Measurements from ENCODE around the gene SPATA17.

The SPATA17 gene

GRCh38 chr1:217668351-217668940 is 37.3 kb downstream of the SPATA17 start:
- no peak overlapping the region for H3K9ac ChIP-seq (ENCODE audit: low read length)
- no peaks in the 10 kb centered on the region for H4K20me1 ChIP-seq (ENCODE audit: low read depth, low read length)
- H3K4me2 ChIP-seq (ENCODE audit: low read depth, low read length, poor library complexity, severe bottlenecking): no peak overlapping the region
- H3K27me3 ChIP-seq (ENCODE audit: low read length): no peaks in the 10 kb centered on the region
- H3K79me2 ChIP-seq (ENCODE audit: insufficient read depth, low read length): no peaks in the 10 kb centered on the region
- H3K9me2 ChIP-seq (replicated peaks; ENCODE audit: insufficient read depth, low read length): no peaks in the 10 kb centered on the region
- no peak overlapping the region for H3K4me3 ChIP-seq (ENCODE audit: insufficient read depth, low read length, poor library complexity, severe bottlenecking)
- no peak for TF ChIP-seq CTCF (IDR thresholded peaks at IDR 0.05; ENCODE audit: insufficient read depth, low read length, poor library complexity, severe bottlenecking)
- no peak for TF ChIP-seq EZH2phosphoT487 (conservative IDR thresholded peaks at IDR 0.05; ENCODE audit: low read length)
- H3F3A ChIP-seq (ENCODE audit: insufficient read depth): no peaks in the 10 kb centered on the region
- H3K27ac ChIP-seq (ENCODE audit: low read depth, low read length): no peak overlapping the region
- no peaks in the 10 kb centered on the region for H3K36me3 ChIP-seq (ENCODE audit: low read length)
- no peaks in the 10 kb centered on the region for H3K9me3 ChIP-seq (ENCODE audit: insufficient read depth, low read length)
- no peak overlapping the region for H2AFZ ChIP-seq (ENCODE audit: low read depth, low read length, severe bottlenecking)

GRCh38 chr1:217673387-217673786 is 42.2 kb downstream of the SPATA17 start:
- no peak overlapping the region for H3K9ac ChIP-seq (ENCODE audit: low read length)
- no peaks in the 10 kb centered on the region for H3K79me2 ChIP-seq (ENCODE audit: insufficient read depth, low read length)
- no peak overlapping the region for H2AFZ ChIP-seq (ENCODE audit: low read depth, low read length, severe bottlenecking)

GRCh38 chr1:217674028-217674729 is 43.0 kb downstream of the SPATA17 start:
- H3K9me2 ChIP-seq (replicated peaks; ENCODE audit: insufficient read depth, low read length): no peaks in the 10 kb centered on the region
- no peaks in the 10 kb centered on the region for H3K9me3 ChIP-seq (ENCODE audit: insufficient read depth, low read length)
- no peak overlapping the region for H3K9ac ChIP-seq (ENCODE audit: low read length)
- H3F3A ChIP-seq (ENCODE audit: insufficient read depth): no peaks in the 10 kb centered on the region
- H2AFZ ChIP-seq (ENCODE audit: low read depth, low read length, severe bottlenecking): no peak overlapping the region
- no peak overlapping the region for H3K4me3 ChIP-seq (ENCODE audit: insufficient read depth, low read length, poor library complexity, severe bottlenecking)
- no peaks in the 10 kb centered on the region for H4K20me1 ChIP-seq (ENCODE audit: low read depth, low read length)
- H3K4me2 ChIP-seq (ENCODE audit: low read depth, low read length, poor library complexity, severe bottlenecking): no peak overlapping the region
- TF ChIP-seq EZH2phosphoT487 (conservative IDR thresholded peaks at IDR 0.05; ENCODE audit: low read length) (no peak), CTCF (IDR thresholded peaks at IDR 0.05; ENCODE audit: insufficient read depth, low read length, poor library complexity, severe bottlenecking) (no peak)
- H3K27me3 ChIP-seq (ENCODE audit: low read length): no peaks in the 10 kb centered on the region
- H3K27ac ChIP-seq (ENCODE audit: low read depth, low read length): no peak overlapping the region
- no peaks in the 10 kb centered on the region for H3K79me2 ChIP-seq (ENCODE audit: insufficient read depth, low read length)
- H3K36me3 ChIP-seq (ENCODE audit: low read length): no peaks in the 10 kb centered on the region

More at GRCh38 chr1:217673387-217673786, 42.2 kb downstream of the SPATA17 start:
- no peaks in the 10 kb centered on the region for H4K20me1 ChIP-seq (ENCODE audit: low read depth, low read length)
- no peaks in the 10 kb centered on the region for H3K9me2 ChIP-seq (replicated peaks; ENCODE audit: insufficient read depth, low read length)
- H3K36me3 ChIP-seq (ENCODE audit: low read length): no peaks in the 10 kb centered on the region
- H3K9me3 ChIP-seq (ENCODE audit: insufficient read depth, low read length): no peaks in the 10 kb centered on the region
- no peak overlapping the region for H3K4me3 ChIP-seq (ENCODE audit: insufficient read depth, low read length, poor library complexity, severe bottlenecking)
- H3K27ac ChIP-seq (ENCODE audit: low read depth, low read length): no peak overlapping the region
- no peak for TF ChIP-seq CTCF (IDR thresholded peaks at IDR 0.05; ENCODE audit: insufficient read depth, low read length, poor library complexity, severe bottlenecking)
- no peak for TF ChIP-seq EZH2phosphoT487 (conservative IDR thresholded peaks at IDR 0.05; ENCODE audit: low read length)
- H3K27me3 ChIP-seq (ENCODE audit: low read length): no peaks in the 10 kb centered on the region
- no peak overlapping the region for H3K4me2 ChIP-seq (ENCODE audit: low read depth, low read length, poor library complexity, severe bottlenecking)
- H3F3A ChIP-seq (ENCODE audit: insufficient read depth): no peaks in the 10 kb centered on the region
